HUES64 (cell line): Measurements from ENCODE around the gene AMBN.

Source experiments
- H3K27ac ChIP-seq: 2 replicates; pipeline ENCODE4 v1.7.0; 2013; ENCODE audit warnings: low read depth, low read length, inconsistent platforms
- H3K27me3 ChIP-seq: 2 replicates; pipeline ENCODE4 v1.6.1; 2013; ENCODE audit warnings: mild to moderate bottlenecking, low read length; ENCODE audit not compliant: insufficient read depth
- H3K36me3 ChIP-seq: 2 replicates; pipeline ENCODE4 v1.6.1; 2013; ENCODE audit warnings: mild to moderate bottlenecking, low read length; ENCODE audit not compliant: insufficient read depth
- H3K4me1 ChIP-seq: 2 replicates; pipeline ENCODE4 v1.6.1; 2013; ENCODE audit warnings: mild to moderate bottlenecking, low read length, moderate library complexity; ENCODE audit not compliant: insufficient read depth
- H3K4me3 ChIP-seq: 2 replicates; pipeline ENCODE4 v1.5.1; 2013; ENCODE audit warnings: mild to moderate bottlenecking, low read length, moderate library complexity
- H3K9ac ChIP-seq: 2 replicates; pipeline ENCODE4 v1.6.1; 2013; ENCODE audit warnings: mild to moderate bottlenecking, low read depth, low read length
- H3K9me3 ChIP-seq: 2 replicates; pipeline ENCODE4 v1.6.1; 2013; ENCODE audit warnings: low read depth, low read length; ENCODE audit not compliant: insufficient read depth
- WGBS: fragments of 150-250, 120-280 bp; methylation state at CpG from one replicate; pipeline ENCODE4 v1.1.7; 2013; ENCODE audit warnings: missing lambda C conversion rate; 5-methylcytosine and 5-hydroxymethylcytosine counted together

AMBN gene

DNA sequence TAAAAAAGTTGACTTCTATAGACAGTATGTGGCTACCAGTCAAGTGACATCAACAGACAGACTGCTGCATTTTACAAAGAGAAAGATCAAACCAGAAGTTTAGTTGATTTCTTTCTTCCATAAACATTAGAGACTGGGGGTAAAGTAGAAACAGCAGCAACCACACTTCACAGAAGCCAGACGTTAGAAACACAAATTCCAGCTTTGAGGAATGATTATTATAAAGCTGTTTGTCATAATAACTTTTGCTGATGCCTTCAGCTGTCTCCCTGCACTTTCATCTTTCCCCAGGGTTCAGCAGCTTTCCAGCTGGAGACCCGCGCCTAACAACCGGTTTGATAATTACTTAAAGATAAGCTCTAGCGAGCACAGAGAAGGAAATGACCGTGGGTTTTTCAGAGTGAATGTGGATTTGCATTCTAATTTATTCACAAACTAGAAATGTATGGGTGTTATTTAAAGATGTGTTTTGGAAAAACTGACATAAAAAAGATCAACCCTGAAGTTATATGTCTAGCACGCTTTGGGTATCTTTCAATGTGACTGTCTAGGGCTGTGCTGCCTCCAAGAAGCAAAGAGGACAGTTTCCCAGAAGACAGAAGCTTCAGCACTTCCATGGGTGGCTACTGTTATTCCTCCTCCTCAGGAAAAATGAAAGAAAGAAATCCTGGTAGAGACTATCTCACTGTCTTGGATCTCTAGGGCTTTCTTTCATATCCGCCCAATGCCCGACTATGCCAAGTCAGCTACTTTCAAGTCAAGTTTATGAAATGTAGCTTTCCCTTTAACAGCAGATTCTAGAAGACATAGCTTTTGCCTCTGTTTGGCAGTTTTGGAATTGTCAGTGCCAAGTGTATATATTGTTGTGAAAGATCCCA, 21.5 kb downstream of the AMBN start:
- Histone ChIP-seq H3K9ac (no peak overlapping the region), H3K36me3 (no peaks in the 10 kb centered on the region), H3K27me3 (no peaks in the 10 kb centered on the region), H3K9me3 (no peaks in the 10 kb centered on the region), H3K27ac (no peak overlapping the region), H3K4me3 (no peak overlapping the region), H3K4me1 (no peaks in the 10 kb centered on the region)
- 87% methylated on average over 9 of the region's 9 CpGs for WGBS

DNA sequence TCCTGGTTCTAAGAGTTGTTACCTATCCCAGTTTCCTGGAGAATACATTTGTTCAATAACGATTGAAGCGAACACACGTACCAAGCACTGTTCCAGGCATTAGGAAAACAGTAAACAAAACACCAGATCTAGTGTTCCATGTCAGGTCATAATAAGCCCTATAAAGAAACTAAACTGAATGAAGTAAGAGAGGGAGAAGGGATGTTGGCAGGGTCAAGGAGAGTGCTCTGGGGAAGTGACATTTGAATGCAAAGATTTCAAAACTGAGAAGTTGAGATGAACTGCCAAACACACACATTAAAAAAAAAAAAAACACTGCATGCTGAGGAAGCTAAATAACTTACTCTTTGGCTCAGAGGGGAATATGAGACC, 22.1 kb downstream of the AMBN start:
- H3K27me3 ChIP-seq, result no peaks in the 10 kb centered on the region
- H3K36me3 ChIP-seq, result no peaks in the 10 kb centered on the region
- H3K9ac ChIP-seq, result no peak overlapping the region
- H3K27ac ChIP-seq, result no peak overlapping the region
- 97% methylated on average over 3 of the region's 3 CpGs for WGBS
- no peak overlapping the region for H3K4me3 ChIP-seq
- H3K9me3 ChIP-seq, result no peaks in the 10 kb centered on the region
- H3K4me1 ChIP-seq, result no peaks in the 10 kb centered on the region

DNA sequence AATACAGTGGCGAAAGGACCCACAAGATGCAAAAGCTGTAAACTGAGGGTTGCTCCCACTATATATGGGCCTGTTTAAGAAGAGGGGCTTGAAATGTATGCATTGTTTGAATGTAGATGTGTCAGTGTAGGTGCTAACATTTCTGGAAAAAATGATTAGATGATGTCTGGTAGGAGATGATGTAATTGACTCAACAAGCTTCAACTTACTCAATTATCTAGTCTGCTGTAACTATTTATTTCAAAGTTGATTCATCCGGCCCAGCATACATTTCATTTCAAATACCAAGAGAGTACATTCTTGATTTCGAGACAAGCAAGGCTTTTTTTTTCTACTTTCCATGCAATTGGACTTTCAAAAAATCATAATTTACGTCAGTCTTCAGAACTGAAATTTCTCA, 27.2 kb downstream of the AMBN start:
- no peaks in the 10 kb centered on the region for H3K9me3 ChIP-seq
- H3K36me3 ChIP-seq, result no peaks in the 10 kb centered on the region
- 91% methylated on average over 4 of the region's 4 CpGs for WGBS
- H3K4me1 ChIP-seq, result no peaks in the 10 kb centered on the region
- no peak overlapping the region for H3K9ac ChIP-seq
- no peak overlapping the region for H3K4me3 ChIP-seq
- H3K27me3 ChIP-seq, result no peaks in the 10 kb centered on the region
- H3K27ac ChIP-seq, result no peak overlapping the region

DNA sequence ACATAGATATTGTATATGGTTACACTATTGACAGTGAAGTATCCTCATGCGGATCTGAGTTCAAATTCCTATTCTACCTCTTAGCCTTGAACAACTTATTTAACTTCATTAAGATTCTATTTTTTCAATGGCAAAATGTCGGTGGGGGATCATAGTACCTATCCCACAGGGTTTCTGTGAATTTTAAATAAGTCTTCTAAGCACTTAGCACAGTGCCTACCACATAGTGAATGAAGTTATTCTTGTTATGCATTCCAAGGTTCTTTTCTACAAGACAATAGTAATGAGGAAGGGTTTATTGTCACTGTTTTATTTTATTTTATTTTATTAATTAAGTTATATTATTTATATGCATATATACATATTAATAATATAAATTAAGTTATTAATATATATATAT, 27.7 kb downstream of the AMBN start:
- H3K9me3 ChIP-seq, result no peaks in the 10 kb centered on the region
- 100% methylated on average over 2 of the region's 2 CpGs for WGBS
- H3K27ac ChIP-seq, result no peak overlapping the region
- no peak overlapping the region for H3K4me3 ChIP-seq
- H3K9ac ChIP-seq, result no peak overlapping the region
- H3K27me3 ChIP-seq, result no peaks in the 10 kb centered on the region
- H3K36me3 ChIP-seq, result no peaks in the 10 kb centered on the region
- no peaks in the 10 kb centered on the region for H3K4me1 ChIP-seq

DNA sequence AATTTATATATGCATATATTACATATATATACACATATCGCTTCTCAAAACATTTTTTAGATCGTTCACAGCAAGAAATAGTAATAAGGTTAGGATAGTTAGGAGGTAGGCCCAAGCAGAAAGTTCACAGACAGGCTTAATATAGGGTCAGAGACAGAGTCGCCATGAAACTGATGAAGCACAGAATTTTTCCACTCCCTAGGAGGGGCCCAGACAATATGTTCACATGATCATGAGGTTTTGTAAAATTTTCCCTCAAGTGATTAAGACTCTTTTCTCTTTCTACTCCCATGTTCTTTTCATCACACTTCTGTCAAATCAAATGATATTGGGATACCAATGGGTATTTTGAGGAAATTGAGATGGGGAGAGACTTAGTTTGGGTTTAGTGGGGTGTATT, 31.3 kb downstream of the AMBN start:
- WGBS, result 100% methylated on average over 2 of the region's 3 CpGs
- Histone ChIP-seq H3K27me3 (no peaks in the 10 kb centered on the region), H3K4me1 (no peaks in the 10 kb centered on the region), H3K4me3 (no peak overlapping the region), H3K9ac (no peak overlapping the region), H3K9me3 (no peaks in the 10 kb centered on the region), H3K27ac (no peak overlapping the region), H3K36me3 (no peaks in the 10 kb centered on the region)

DNA sequence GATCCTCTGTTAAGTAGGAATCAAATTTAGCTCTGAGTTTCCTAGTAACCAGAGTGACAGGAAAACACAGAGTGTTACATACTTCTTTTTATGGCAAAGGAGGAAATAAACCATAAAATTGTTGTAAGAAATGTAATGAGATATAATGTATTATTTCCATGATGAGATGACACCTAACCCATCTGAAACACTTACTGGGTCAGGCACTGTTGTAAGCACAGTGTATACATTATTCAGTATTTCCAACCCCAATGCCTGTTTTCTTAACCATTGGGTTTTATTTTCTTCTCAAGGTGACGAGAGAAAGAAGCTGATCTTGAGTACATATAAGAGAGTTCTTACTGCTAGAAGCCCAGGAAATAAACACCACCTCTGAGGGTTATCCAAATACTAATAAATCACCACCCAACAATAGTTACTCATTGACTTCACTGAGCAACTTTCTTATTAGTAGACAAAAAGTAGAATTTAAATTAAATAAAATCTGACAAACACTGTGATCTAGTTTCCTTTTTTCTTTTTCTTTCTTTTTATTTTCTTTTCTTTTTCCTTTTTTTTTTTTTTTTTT, 32.3 kb downstream of the AMBN start:
- Histone ChIP-seq H3K4me3 (no peak overlapping the region), H3K27ac (no peak overlapping the region), H3K36me3 (no peaks in the 10 kb centered on the region), H3K9me3 (no peaks in the 10 kb centered on the region), H3K27me3 (no peaks in the 10 kb centered on the region), H3K4me1 (no peaks in the 10 kb centered on the region), H3K9ac (no peak overlapping the region)
- WGBS, result no CpG with 5 or more reads among the region's 1 CpG

DNA sequence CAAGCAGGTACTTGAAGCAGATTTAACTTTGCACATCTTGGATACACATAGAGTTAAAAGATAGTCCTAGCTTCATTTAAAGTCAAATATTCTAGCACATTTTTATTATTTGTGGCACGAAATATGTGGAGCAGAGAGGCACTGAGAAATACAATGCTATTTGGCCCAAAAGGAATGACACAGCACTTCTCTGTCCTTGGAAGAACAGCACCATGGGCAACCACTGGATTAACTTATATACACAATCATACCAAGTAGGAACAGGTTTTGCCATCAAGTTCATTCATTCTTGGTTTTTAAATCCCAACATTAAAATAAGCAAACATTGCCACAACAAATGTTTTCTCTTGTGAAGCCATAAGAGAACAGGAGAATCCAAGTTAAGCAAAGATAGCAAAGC, 35.6 kb downstream of the AMBN start:
- Histone ChIP-seq H3K4me1 (no peaks in the 10 kb centered on the region), H3K27me3 (no peaks in the 10 kb centered on the region), H3K9ac (no peak overlapping the region), H3K4me3 (no peak overlapping the region), H3K27ac (no peak overlapping the region), H3K9me3 (no peaks in the 10 kb centered on the region), H3K36me3 (no peaks in the 10 kb centered on the region)
- WGBS, result 91% methylated on average over 1 of the region's 1 CpG

DNA sequence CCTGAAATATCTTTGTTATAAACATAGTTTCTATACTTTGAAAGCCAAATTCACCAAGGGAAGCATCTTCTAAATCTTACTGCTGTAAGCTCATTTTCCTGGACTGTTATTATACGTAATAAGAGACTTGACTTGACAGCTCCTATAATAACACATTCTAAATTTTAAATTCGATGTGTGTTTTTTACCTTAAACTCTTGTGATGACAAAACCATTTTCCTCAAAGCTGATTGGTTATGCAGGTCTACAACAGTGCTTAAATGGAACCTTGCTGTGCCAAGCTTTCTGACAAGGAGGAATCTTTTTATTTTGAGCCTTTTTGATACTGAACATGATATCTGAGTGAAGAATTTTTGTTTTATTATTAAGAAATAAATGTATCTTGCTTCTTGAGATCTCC, 36.4 kb downstream of the AMBN start, which contains the start of gene ENAM:
Gene ENAM, plus strand, starts transcription at position 301 of the 400 bp plus-strand sequence. CDS start 757 bp downstream, outside the sequence.
- no peak within 1 kb of the TSS for H3K9ac ChIP-seq
- H3K4me3 ChIP-seq, result no peak within 1 kb of the TSS
- no peaks in the 10 kb centered on the region for H3K9me3 ChIP-seq
- no peaks in the 10 kb centered on the region for H3K27me3 ChIP-seq
- H3K36me3 ChIP-seq, result no peaks in the 10 kb centered on the region
- no peaks in the 10 kb centered on the region for H3K4me1 ChIP-seq
- H3K27ac ChIP-seq, result no peak within 1 kb of the TSS
- WGBS, result 98% methylated on average over 2 of the region's 2 CpGs

DNA sequence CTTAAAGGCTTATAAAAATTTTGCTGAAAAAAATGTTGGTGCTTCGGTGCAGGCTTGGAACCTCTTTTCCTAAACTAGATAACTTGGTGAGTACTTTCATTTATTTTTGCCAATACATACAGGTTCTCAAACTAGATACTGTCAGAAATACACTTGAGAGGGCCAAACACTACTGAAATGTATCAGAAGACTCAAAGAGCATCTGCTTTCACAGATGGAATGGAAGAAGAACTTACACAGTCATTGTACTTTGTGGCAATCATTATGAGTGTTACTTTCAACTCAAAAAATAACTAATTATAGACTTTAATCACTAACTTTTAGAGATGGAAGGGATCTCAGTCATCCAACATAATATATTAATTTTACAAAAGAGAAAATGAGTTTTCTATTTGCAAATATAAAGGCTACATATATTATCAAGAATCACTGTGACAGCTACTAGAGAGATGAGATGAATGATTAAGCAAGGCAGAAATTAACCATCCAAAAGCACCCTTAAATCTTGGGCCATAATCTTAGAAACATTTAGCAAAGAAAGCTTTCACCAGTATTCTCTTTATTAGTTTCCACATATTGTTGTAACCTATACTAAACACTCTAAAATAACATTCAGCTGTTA, 37.5 kb downstream of the AMBN start:
- Histone ChIP-seq H3K9ac (no peak overlapping the region), H3K4me3 (no peak overlapping the region)

DNA sequence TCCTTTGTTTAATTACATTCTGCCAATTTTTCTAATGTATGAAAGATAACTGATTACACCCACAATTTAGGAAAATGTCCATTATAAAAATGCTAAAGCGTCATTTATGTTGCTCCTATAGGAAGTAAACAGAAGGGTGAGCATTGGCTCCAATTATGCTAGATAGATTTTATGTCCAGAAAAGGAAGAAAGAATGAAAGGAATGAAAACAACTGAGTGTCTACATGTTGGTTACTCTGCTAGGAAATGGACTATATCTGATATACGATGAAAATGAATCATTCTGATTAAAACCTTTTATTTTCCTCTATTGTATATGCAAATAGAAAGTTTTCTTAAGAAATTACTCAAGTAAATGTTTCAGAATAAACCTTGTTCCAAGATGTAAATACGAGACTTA, 38.1 kb downstream of the AMBN start:
- Histone ChIP-seq H3K9ac (no peak overlapping the region), H3K27ac (no peak overlapping the region)
- 95% methylated on average over 1 of the region's 3 CpGs for WGBS

More for the DNA sequence above, 37.5 kb downstream of the AMBN start:
- Histone ChIP-seq H3K27ac (no peak overlapping the region), H3K4me1 (no peaks in the 10 kb centered on the region), H3K27me3 (no peaks in the 10 kb centered on the region), H3K9me3 (no peaks in the 10 kb centered on the region), H3K36me3 (no peaks in the 10 kb centered on the region)
- WGBS, result 86% methylated on average over 1 of the region's 1 CpG

DNA sequence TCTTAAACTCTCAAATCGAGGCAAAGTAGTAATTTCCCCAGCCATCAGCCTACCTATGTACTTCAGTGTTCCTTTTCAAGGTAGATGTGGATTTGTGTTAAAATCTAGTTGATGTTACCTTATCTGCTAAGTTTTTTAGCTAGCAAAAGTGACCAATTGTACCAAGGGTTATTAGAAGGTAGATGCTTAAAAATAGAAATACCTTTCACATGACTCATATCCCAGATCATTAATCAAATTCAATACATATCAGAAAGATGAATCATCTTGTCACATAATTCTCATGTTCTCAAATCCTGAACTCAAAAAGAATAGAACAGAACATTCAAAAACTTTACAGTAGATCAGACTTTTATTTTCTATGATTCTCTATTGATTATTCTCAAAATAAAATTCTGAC, 40.0 kb downstream of the AMBN start:
- Histone ChIP-seq H3K4me3 (no peak overlapping the region), H3K27me3 (no peaks in the 10 kb centered on the region), H3K36me3 (no peaks in the 10 kb centered on the region), H3K9me3 (no peaks in the 10 kb centered on the region), H3K27ac (no peak overlapping the region), H3K9ac (no peak overlapping the region), H3K4me1 (no peaks in the 10 kb centered on the region)
- no CpG with 5 or more reads among the region's 1 CpG for WGBS

More for the DNA sequence above, 38.1 kb downstream of the AMBN start:
- Histone ChIP-seq H3K36me3 (no peaks in the 10 kb centered on the region), H3K27me3 (no peaks in the 10 kb centered on the region), H3K4me1 (no peaks in the 10 kb centered on the region), H3K4me3 (no peak overlapping the region), H3K9me3 (no peaks in the 10 kb centered on the region)
